GOT3 (cell line): Measurements from ENCODE around the gene SYVN1.
"Not testable (repeated sequence)": the region's sequence is repeated elsewhere in the genome, so short reads cannot be mapped to it uniquely, and the experiment has no call there.

ENCODE experiments used
- DNase-seq: peaks from one replicate; lab custom pipeline; 2025; ENCODE audit warnings: mixed read lengths; lab: John Stamatoyannopoulos, UW

Gene SYVN1

DNA sequence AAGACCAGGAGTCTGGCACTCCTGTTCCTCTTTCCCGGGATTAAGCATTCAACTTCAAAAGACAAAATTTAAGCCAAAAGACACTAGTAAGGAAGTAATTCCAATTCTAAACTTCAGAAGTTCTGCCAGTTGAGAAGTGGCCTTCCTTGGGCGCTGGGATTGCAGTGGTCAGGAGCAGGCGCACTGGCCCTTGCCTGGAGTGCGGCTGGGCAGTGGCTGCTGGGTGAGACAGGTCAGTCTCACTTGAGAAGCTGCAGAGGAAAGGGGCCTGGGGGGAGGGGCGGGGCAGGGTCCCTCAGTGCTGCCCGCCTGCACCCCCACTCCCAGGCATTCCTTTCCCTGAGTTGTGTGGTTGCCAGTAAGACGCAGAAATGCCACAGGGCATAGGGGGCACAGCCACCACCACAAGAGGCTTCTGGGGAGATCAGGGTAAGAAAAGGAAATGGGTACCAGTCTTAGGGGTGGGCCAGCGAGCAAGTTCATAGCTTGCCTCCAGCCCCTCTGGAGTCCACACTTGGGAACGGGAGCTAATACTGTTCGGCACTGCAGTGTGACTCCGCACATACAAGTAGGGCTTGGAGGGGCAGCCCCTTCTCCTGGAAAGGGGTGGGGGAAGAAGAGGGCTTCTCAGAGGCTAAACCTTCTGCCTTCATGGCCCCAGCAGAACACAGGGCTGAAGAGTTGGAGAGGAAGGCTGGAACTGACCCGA is 6.7 kb downstream of the SYVN1 start:
- DNase-seq = no peak

DNA sequence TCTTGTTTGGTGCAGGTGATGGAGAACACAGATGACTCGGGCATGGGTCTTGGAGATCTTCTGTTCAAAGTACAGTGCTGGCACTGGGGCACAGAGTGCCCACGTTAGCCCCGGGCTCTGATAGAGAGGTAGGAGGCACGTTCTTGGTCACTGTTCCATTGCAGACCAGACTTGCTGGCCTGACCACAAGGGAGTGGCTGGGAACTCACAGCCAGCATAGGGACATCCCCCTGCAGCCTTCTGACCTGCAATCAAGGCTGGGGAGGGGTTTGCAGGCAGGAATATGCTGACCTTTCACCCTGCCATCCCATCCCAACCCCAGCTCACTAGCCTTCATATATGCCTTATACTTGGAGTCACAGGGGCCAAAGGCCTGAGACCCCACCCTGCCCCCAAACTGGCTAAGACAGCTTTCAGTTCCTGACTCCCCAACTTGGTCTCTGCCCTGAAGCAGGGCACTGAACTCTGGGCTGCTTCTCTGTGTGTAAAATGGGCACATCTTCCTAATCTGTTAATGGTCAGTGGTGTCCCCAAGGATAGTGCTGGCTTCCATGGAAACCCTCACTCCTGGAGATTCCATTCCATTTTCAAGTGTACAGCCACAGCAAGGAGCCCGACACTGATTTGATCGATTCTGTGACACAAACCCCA is 7.6 kb downstream of the SYVN1 start:
- no peak for DNase-seq

DNA sequence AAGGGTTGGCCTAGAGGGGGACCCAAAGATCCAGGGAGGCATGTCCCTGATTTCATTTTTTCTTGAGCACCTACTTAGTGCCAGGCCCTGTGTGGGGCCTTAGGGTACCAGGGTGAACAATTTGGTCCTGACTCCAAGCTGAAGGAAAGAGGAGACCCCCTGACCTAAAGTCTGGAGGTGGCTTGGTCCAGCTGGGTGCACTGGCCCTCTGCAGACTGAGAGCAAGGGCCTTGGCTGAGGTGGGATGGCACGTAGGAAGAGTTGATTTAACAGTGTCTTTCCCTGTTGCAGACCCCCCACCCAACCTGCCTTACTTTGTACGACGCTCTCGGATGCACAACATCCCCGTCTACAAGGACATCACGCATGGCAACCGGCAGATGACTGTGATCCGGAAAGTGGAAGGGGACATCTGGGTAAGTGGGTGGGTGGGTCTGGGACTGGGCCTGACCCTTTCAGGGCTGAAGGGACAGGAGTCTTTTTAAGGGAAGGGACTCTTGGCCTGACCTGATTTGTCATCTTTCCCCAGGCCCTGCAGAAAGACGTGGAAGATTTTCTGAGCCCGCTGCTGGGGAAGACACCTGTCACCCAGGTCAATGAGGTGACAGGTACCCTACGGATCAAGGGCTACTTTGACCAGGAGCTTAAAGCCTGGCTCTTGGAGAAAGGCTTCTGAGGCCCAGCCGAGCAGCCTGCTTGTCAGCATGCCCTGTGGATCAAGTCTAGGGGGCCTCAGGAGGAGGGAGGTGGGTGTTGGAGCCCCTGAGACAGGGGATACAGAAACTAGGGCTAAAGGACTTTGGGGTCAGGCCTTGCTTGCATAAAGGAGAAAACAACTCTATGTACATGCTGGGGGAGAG is 8.9 kb downstream of the SYVN1 start:
- no peak for DNase-seq

DNA sequence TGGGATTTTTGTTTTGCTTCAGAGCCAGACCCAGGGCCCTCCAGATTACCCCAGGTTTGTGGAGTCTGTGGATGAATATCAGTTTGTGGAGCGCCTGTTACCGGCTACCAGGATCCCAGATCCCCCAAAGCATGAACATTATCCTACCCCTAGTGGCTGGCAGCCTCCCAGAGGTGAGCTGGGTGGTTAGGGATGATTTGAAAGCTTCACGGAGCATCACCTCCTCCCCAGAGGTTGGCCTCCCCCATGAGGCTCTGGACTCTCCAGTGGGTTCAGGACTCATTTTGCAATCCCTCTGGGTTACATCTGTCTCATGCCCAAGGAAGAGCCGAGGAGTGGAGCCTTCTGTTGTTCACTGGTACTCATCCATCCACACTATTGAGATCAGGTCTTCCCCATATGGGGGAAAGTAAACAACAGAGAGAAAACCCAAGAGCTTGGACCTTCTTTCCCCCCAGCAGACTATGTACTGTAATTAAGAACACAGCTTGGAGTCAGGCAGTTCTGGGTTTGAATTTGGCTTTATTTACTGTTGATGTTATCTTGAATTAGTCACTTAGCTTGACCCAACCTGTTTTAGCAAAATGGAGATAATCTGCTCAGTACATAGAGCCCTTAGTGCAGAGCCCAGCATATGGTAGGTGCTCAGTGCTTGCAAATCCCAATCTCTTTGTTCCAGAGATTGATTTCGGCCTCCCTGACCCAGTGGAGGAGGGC is 9.7 kb downstream of the SYVN1 start:
- DNase-seq = no peak

DNA sequence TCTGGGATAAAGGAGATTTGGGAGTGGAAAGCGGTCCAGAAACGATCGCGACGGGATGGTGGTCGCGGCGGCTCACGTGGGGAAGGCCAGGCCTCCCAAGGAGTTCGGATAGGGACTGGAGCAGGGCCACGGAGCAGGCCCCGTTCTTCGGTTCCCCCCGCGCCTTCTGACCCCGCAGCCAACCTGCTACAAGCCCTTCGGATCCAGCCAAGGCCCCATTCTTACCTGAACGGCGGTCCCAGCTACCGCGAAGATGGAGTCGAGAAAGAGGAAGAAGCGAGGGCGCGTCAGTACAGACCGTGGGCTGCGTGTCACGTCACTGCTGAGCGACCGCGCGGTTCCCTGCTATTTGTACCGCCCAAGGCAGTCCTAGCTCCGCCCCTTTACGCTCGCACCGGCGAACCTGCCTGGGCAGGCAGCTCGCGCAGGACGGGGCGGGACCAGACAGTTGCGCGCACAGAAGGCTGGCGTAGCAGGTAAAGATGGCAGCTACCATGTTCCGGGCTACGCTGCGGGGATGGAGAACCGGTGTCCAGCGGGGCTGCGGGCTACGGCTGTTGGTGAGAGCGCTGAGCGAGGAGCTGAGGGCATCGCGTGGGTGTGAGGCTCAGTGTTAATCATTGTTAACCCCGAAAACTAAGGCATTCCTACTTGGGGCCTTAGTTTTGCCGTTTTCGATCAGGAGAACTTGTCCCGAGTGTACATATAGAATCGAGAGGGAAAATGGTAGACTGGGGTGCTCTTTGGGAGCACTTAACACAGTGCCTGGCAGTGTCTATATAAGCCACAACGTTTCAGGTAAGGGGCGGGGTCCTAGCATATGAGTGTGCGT is 12.2 kb downstream of the SYVN1 start, which contains the start of the genes FAU and MRPL49:
Gene FAU (minus strand): TSS at position 270 of the 832 bp plus-strand sequence. CDS start 321 bp downstream, outside the sequence.
Gene MRPL49 (plus strand): TSS at position 457 of the 832 bp plus-strand sequence. CDS start 26 bp downstream, at position 483.
- peak; percentile 67 for DNase-seq

DNA sequence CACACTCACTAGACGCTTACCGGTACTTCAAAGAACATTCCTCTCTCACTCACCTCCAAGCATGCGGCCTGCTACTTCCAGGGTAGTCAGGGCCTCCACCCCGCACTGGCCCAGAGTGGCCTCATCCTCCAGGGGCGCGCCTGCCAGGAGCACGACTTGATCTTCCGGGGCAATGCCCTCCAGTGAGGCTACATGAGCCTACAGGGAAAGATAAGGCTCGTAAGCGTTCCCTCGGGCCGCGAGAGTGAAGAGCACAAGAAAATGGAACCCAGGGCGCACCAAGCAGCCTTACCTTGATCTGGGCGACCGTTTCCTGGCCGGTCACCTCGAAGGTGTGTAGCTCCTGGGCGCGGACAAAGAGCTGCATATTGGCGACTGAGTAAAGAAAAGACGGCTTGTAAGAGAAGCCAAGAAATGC is 12.9 kb downstream of the SYVN1 start:
- no peak for DNase-seq

DNA sequence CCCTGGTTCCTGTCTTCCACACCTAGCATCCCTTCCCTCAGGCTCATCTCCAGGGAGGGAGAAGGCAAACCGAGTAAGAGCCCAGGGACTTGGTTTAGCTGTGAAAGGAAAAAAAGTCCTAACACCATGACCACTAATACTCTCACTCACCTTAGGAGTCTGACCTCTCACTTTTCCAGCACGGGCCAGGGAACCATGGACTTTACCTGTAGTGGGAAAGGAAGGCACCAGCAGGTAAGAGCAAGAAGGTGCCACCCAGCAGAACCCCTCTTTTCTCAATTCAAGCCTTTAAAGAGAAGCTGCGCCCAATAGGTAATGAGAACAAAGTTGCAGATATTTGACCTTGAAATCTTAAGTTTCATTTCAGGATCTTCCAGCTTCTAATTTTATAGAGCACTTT is 13.5 kb downstream of the SYVN1 start:
- no peak for DNase-seq

DNA sequence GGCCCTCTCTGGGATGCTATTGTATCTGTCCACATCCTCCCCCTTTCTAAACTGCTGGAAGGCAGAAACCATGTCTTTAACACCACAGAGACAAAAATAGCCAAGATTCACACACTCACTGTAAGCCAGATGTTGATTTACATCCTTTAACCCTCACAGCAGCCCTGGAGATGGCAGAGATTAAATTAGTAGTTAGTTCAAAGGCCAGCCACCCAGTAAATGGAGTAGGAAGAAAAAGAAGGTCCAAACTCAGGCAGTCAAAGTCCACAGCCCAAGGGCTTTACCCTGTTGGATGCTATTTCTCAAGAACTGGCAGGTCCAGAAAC is 14.7 kb downstream of the SYVN1 start:
- DNase-seq = no peak

DNA sequence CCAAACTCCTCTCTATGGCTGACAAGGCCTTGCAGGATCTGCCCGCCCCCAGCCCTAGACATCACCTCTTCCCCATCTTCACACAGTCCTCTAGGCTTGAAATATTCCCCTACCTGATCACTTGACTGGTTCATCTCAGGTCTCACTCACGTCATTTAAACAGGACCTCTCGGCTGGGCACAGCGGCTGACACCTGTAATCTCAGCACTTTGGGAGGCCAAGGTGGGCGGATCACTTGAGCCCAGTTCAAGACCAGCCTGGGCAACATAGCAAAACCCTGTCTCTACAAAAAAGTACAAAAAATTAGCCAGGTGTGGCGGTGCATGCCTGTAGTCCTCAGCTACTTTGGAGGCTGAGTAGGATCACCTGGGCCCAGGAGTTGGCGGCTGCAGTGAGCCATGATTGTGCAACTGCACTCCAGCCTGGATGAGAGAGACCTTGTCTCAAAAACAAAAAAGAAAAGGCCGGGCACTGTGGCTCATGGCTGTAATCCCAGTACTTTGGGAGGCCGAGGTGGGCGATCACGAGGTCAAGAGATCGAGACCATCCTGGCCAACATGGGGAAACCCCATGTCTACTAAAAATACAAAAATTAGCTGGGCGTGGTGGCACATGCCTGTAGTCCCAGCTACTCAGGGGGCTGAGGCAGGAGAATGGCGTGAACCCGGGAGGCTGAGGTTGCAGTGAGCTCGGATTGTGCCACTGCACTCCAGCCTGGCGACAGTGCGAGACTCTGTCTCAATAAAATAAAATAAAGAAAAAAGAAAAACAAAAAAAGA is 15.2 kb downstream of the SYVN1 start:
- DNase-seq = not testable (repeated sequence)

DNA sequence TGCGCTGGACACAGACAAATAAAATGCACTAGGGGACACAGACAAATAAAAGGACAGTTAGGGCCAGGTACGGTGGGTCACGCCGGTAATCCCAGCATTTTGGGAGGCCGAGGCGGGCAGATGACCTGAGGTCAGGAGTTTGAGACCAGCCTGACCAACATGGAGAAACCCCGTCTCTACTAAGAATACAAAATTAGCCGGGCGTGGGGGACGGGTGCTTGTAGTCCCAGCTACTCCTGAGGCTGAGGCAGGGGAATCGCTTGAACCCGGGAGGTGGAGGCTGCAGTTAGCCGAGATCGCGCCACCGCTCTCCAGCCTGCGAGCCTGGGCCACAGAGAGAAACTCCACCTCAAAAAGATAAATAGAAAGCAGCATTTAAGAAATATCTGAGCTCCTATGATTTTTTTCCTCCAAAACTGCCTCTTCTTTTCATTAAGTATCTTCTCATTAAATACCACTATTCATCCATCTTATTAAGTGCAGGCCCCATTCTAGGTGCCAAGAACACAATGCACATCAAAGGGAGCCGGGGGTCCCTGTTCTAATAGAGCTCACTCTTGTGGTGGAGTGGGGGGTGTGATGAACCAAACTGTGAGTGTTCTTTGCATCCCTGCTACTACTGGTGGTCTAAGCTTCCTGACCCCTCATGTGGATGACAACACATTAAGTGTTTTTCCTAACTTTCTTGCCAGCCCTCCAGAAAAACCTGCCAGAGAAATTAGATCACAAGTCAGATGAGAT is 16.1 kb downstream of the SYVN1 start:
- DNase-seq = no peak

DNA sequence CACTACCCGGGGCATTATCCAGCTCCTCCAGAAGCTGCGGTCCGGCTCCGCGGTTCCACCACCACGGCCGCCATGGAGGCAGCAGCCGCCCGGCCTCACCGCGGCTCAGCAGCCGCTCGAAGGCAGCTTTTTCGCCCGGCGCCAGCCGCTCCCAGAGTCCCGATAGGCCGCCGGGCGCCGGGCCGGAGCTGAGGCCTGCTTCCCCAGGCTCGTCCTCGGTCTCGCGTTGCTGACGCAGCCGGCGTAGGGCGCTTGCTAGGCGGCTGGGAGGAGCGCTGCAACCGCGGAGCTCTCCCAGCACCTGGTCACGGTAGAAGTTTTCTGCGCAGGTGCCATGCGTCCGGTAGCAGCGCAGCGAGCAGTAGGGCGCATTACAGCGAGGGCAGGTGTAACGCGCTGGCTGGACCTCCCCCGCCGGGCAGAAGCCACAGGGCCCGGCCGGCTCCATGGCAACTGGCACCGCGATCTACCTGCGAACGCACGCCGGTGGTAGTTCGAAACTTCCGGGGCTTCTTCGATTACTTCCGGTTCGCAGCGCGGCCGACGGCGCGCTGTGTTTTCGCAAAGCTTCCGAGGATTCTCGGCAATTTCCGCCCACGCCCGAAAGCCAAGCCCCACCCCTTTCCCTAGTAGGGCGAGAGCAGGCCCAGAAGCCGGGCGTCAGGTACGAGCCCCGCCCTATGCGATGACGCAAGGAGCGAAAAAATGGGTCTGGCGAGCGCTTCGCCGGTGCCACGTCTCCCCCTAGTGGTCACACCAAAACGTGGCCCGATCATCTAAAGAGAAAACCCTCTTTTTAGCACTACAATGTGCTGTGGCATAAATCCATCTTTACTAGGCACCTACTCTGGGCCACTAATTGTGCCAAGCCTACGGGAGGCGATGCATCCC is 16.9 kb downstream of the SYVN1 start, which contains the start of gene ZNHIT2:
Gene ZNHIT2 (minus strand): TSS at position 496 of the 891 bp plus-strand sequence. CDS start 48 bp downstream, at position 448.
- DNase-seq = peak; percentile 91

DNA sequence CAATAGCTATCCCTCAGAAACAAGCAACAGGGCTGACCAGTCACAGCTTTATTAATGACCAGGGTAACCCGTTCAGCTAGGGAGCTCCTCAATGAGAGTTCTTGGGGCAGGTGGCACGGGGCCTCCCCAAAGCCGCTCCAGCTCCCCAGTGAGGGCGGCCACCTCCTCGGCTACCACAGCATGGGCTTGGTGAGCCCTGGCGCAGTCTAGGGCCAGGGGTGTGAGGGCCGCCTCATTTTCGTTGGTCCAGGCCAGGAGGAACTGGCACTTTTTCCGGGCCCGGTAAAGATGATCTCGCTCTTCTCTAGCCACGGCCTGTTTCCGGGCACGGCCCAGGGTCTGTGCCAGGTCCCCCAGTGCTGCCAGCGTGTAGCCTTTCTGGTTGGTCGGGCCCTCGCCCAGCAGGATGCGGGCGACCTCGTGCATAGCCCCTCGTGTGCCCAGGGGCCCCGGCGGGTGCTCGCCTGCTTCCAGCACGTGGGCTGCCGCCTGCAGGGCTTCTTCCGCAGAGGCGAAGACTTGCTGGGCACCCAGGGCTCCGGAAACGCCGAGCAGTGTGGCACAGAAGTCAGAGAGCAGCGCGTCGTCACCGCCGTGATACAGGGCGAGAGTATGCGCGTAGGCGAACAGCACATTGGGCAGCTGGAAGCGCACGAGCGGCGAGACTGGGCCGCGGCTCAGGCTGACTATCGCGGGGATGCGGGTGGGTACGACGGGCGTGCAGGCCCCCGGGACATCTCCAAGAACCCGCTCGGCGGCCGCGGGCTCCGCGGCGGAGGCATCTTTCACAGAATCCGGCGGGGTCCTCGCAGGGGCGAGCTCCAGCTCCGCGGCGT is 17.7 kb downstream of the SYVN1 start:
- peak; percentile 12 for DNase-seq

DNA sequence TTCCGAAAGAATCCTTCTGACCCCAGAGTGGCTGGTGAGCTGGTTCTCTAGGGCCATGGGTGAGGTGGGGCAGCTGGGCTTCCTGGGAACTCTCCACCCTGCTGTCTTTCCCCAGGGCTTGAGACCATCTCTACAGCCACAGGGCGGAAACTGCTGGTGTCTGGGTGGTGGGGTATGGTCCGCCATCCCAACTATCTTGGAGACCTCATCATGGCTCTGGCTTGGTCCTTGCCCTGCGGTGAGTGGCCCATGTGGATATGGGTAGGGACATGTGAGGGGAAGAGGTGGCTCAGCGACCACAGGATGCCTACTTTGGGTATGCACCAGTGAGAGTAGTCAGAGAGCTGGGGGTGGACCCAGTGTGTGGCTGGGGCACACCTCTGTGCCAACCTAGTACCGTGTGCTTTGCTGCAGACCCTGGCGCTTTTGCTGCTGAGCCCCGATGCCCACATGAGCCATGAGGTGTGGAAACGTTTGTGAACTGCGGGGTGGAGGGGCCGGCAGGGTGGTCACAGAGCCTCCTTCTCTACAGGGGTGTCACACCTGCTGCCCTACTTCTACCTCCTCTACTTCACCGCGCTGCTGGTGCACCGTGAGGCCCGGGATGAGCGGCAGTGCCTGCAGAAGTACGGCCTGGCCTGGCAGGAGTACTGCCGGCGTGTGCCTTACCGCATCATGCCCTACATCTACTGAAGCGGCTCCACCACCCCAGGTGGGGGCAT is 18.8 kb downstream of the SYVN1 start:
- no peak for DNase-seq

DNA sequence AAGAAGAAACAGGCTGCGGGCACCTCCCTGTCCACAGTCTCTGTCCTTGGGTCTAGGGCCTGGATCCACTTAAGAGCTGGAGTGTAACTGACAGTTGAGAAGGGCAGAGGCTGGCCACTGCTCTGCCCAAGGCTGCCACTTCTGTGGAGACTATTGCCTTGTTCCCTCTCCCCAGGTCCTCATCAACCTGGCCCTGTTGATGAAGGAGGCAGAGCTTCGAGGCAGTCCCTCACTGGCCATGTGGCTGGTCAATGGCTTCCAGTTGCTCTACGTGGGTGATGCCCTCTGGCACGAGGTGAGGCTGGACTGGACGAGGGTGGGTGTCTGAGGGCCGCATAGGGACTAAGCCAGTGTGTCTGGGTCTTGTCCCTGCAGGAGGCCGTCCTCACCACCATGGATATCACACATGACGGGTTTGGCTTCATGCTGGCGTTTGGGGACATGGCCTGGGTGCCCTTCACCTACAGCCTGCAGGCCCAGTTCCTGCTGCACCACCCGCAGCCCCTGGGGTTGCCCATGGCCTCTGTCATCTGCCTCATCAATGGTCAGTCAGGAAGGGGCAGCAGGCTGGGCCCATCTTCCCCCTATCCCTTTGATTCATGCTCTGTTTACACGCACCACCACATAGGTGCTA is 19.7 kb downstream of the SYVN1 start:
- no peak for DNase-seq

DNA sequence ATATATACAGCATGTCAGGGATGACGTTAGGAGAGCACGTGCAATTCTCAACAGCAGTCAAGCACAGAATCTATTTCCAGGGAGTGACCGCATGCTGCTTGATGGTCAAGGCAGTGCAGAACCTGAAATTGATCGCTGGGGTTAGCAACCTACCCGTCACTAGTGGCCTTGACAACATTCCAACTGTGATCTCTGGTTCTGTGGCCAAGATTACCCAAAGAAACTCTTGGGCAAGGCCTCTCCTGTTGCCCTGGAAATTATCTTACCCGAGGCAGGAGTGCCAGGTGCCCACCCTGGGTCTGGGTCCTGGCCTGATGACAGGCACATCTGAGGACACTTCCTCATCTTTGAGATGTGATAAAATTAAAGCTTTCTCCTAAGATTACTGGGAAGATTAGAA is 20.5 kb downstream of the SYVN1 start:
- DNase-seq = no peak

DNA sequence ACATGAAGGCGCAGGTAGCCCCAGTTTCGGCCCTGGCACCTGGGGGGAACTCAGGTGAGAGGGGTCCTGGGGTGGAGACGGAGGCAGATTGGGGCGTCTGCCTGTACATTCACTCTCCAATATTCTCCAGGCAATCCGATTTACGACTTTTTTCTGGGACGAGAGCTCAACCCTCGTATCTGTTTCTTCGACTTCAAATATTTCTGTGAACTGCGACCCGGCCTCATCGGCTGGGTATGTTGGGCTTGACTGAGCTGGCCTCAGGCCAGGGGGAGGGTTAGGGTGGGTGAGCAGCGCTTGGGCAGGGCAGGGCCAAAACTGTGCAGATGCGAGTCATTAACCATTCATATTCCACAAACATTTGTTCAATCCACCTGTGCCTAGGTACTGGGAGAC is 21.0 kb downstream of the SYVN1 start:
- DNase-seq = no peak
